Activated B cell treated with CpG ODN at 0.5 μM for 24 hours (primary cell): ENCODE data around the gene BRAF. TPM values are rescaled to one million over a fixed set of nuclear protein-coding genes. Genes with fewer than 3 reads are reported as not detected.

Experiments used
- ATAC-seq: fragments of 200-7000 bp; cut with Tn5 transposase; one replicate; pipeline ENCODE4 v1.10.0; 2021; ENCODE audit warnings: low read depth, mild to moderate bottlenecking, moderate library complexity
- CTCF ChIA-PET: fragments of 350-600 bp; sonication (Branson Sonifier 250); formaldehyde crosslinking; loops from one replicate; lab custom pipeline; 2021; ENCODE audit warnings: antibody characterized with exemption; lab: Charles Lee
- POLR2A ChIA-PET: fragments of 350-600 bp; sonication (Branson Sonifier 250); formaldehyde crosslinking; loops from one replicate; lab custom pipeline; 2021; ENCODE audit warnings: antibody characterized with exemption; lab: Charles Lee
- DNase-seq: peaks from one replicate; pipeline ENCODE4 v3.0.0; 2022
- H3K27ac Mint-ChIP-seq: one replicate; pipeline ENCODE4 v1.8.0; 2020; ENCODE audit warnings: mixed read lengths
- H3K27me3 Mint-ChIP-seq: one replicate; pipeline ENCODE4 v1.8.0; 2021; ENCODE audit warnings: mixed read lengths
- H3K36me3 Mint-ChIP-seq: one replicate; pipeline ENCODE4 v1.8.0; 2021; ENCODE audit warnings: low read depth, mixed read lengths
- H3K4me1 Mint-ChIP-seq: one replicate; pipeline ENCODE4 v1.8.0; 2021; ENCODE audit warnings: mixed read lengths
- H3K4me3 Mint-ChIP-seq: one replicate; pipeline ENCODE4 v1.8.0; 2020; ENCODE audit warnings: mild to moderate bottlenecking, mixed read lengths
- H3K9me3 Mint-ChIP-seq: one replicate; pipeline ENCODE4 v1.8.0; 2020; ENCODE audit warnings: mixed read lengths
- CTCF ChIP-seq: fragments of 200-600 bp; IDR thresholded peaks from one replicate; pipeline ENCODE4 v1.8.0; 2022; ENCODE audit warnings: antibody characterized with exemption, mild to moderate bottlenecking
- intact Hi-C: fragments of 100-400 bp; cut with micrococcal nuclease; formaldehyde crosslinking; loops from one replicate; pipeline ENCODE4 v1.15.1; 2024
- total RNA-seq: library from RNA; stranded (reverse); gene quantifications from 2 replicates; pipeline ENCODE4 v1.2.3, GENCODE V29; 2022

The BRAF gene
- total RNA-seq, 1 donor from 2014 or later = 65.4 TPM

- Mint-ChIP-seq H3K4me3 (no peak overlapping the region), H3K4me1 (peaks cover 43% of the 10 kb centered on the region), H3K27me3 (no peaks in the 10 kb centered on the region), H3K36me3 (peaks cover 24% of the 10 kb centered on the region), H3K27ac (no peak overlapping the region), H3K9me3 (no peaks in the 10 kb centered on the region)
- no peak for DNase-seq
- CTCF ChIA-PET = no interaction called here
- POLR2A ChIA-PET = no interaction called here
- intact Hi-C loops = no loop called here
- no peak for ATAC-seq
- no peak for TF ChIP-seq CTCF
Measured at GRCh38 chr7:140863184-140863583, 61.5 kb downstream of the BRAF start.

GRCh38 chr7:140857048-140857447, 67.7 kb downstream of the BRAF start:
- POLR2A ChIA-PET = no interaction called here
- Mint-ChIP-seq H3K9me3 (no peaks in the 10 kb centered on the region), H3K4me1 (peaks cover 34% of the 10 kb centered on the region), H3K36me3 (peaks cover 16% of the 10 kb centered on the region), H3K27me3 (no peaks in the 10 kb centered on the region), H3K27ac (no peak overlapping the region), H3K4me3 (no peak overlapping the region)
- CTCF ChIA-PET = no interaction called here
- TF ChIP-seq CTCF = no peak
- intact Hi-C loops = no loop called here
- ATAC-seq = no peak
- DNase-seq = no peak

- DNase-seq (no peak), ATAC-seq (no peak)
- H3K4me3 Mint-ChIP-seq = no peak overlapping the region
- no peaks in the 10 kb centered on the region for H3K9me3 Mint-ChIP-seq
- H3K27ac Mint-ChIP-seq = no peak overlapping the region
- H3K4me1 Mint-ChIP-seq = no peaks in the 10 kb centered on the region
- intact Hi-C loops = no loop called here
- no peak for TF ChIP-seq CTCF
- CTCF ChIA-PET = no interaction called here
- peaks cover 48% of the 10 kb centered on the region for H3K36me3 Mint-ChIP-seq
- POLR2A ChIA-PET = no interaction called here
- no peaks in the 10 kb centered on the region for H3K27me3 Mint-ChIP-seq
Measured at GRCh38 chr7:140841166-140841715, 83.5 kb downstream of the BRAF start.

DNA sequence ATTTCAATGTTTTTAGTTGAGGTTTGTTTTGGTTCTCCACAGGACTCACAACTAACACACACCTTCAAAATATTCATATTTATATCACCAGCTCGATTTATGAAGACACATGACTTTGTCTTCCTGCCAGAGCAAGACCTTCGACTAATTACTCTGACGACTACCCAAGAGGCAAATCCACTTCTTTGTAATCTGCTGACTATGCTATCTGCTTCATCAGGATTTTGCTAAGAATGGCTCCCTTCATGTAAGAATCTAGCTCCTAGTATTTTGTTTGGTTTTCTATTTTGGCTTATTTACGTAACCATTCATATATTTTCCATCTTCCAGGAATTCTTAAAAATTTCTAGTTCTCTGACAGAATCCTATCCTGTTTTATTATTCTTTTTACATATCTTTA, 93.0 kb downstream of the BRAF start:
- Mint-ChIP-seq H3K36me3 (peaks cover 62% of the 10 kb centered on the region), H3K4me1 (no peaks in the 10 kb centered on the region), H3K27me3 (no peaks in the 10 kb centered on the region), H3K9me3 (no peaks in the 10 kb centered on the region), H3K27ac (no peak overlapping the region), H3K4me3 (no peak overlapping the region)
- TF ChIP-seq CTCF = no peak
- intact Hi-C loops = no loop called here
- DNase-seq = no peak
- CTCF ChIA-PET = no interaction called here
- no peak for ATAC-seq
- POLR2A ChIA-PET = no interaction called here

- CTCF ChIA-PET = interaction anchor here (1.0 kb wide), 1 partner anchor 18 kb away, joined by 3 read pairs; no protein-coding TSS in a partner anchor
- H3K36me3 Mint-ChIP-seq = peaks cover 65% of the 10 kb centered on the region
Measured at GRCh38 chr7:140829720-140830119, 95.0 kb downstream of the BRAF start.

More at GRCh38 chr7:140829720-140830119, 95.0 kb downstream of the BRAF start:
- intact Hi-C loops = no loop called here
- DNase-seq = no peak
- Mint-ChIP-seq H3K4me1 (no peaks in the 10 kb centered on the region), H3K9me3 (no peaks in the 10 kb centered on the region), H3K27me3 (no peaks in the 10 kb centered on the region), H3K27ac (no peak overlapping the region), H3K4me3 (no peak overlapping the region)
- no peak for ATAC-seq
- POLR2A ChIA-PET = no interaction called here
- TF ChIP-seq CTCF = no peak
